ENCODE data around the gene SPIRE2. TPM values are rescaled to one million over a fixed set of nuclear protein-coding genes. Genes with fewer than 3 reads are reported as not detected.

Gene SPIRE2
- total RNA-seq, 1 donor from 2014 or later, result 15.8 TPM

DNA sequence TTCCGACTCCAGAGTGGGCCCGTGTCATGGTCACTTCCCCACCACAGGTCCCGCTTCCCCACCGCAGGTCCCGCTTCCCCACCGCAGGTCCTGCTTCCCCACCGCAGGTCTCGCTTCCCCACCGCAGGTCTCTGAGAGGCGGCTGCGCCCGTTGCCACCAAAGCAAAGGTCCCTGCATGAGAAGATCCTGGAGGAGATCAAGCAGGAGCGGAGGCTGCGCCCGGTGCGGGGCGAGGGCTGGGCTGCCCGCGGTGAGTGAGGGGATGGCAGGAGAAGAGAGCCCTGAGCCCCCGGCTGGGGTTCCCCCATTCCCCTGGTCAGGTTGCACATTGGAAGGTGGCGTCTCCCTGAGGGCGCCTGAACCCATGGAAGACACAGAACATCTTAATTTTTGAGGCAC, 27.7 kb downstream of the SPIRE2 start:
- Histone ChIP-seq H3K27me3 (ENCODE audit: low read depth) (no peaks in the 10 kb centered on the region), H3K27ac (no peak overlapping the region), H3K9me3 (no peaks in the 10 kb centered on the region), H3K36me3 (no peaks in the 10 kb centered on the region), H3K4me3 (no peak overlapping the region), H3K4me1 (no peaks in the 10 kb centered on the region)
- TF ChIP-seq CTCF (IDR thresholded peaks at IDR 0.05), result no peak
- intact Hi-C loops (cut with DNase I), result no loop called here
- DNase-seq (no peak), ATAC-seq (no peak)

GRCh38 chr16:89858973-89859614, 30.8 kb downstream of the SPIRE2 start:
- TF ChIP-seq CTCF (IDR thresholded peaks at IDR 0.05), result no peak
- no peaks in the 10 kb centered on the region for H3K9me3 ChIP-seq
- H3K4me3 ChIP-seq, result no peak overlapping the region
- intact Hi-C loops (cut with DNase I), result no loop called here
- H3K36me3 ChIP-seq, result no peaks in the 10 kb centered on the region
- no peak overlapping the region for H3K27ac ChIP-seq
- no peaks in the 10 kb centered on the region for H3K27me3 ChIP-seq (ENCODE audit: low read depth)
- peaks cover 14% of the 10 kb centered on the region for H3K4me1 ChIP-seq
- no peak for ATAC-seq
- DNase-seq, result no peak

GRCh38 chr16:89859615-89860007, 31.3 kb downstream of the SPIRE2 start:
- no peak for DNase-seq
- peaks cover 19% of the 10 kb centered on the region for H3K4me1 ChIP-seq
- H3K9me3 ChIP-seq, result no peaks in the 10 kb centered on the region
- no peaks in the 10 kb centered on the region for H3K36me3 ChIP-seq
- H3K27me3 ChIP-seq (ENCODE audit: low read depth), result no peaks in the 10 kb centered on the region
- no peak for ATAC-seq
- no peak overlapping the region for H3K27ac ChIP-seq
- intact Hi-C loops (cut with DNase I), result loop anchor here (10.0 kb wide), 1 partner anchor 155 kb away; the partner anchor contains the start of gene SPATA2L
- TF ChIP-seq CTCF (IDR thresholded peaks at IDR 0.05), result no peak
- no peak overlapping the region for H3K4me3 ChIP-seq

- Histone ChIP-seq H3K27ac (no peak overlapping the region), H3K9me3 (no peaks in the 10 kb centered on the region), H3K4me3 (no peak overlapping the region), H3K4me1 (peaks cover 25% of the 10 kb centered on the region), H3K27me3 (ENCODE audit: low read depth) (no peaks in the 10 kb centered on the region), H3K36me3 (no peaks in the 10 kb centered on the region)
- intact Hi-C loops (cut with DNase I), result loop anchor here (10.0 kb wide), 1 partner anchor 156 kb away; the partner anchor contains the start of gene SPATA2L
- peak; percentile 97 for TF ChIP-seq CTCF (IDR thresholded peaks at IDR 0.05)
- ATAC-seq (peak; percentile 89 to 90), DNase-seq (peak; percentile 80)
Observed at GRCh38 chr16:89860747-89861304, 32.6 kb downstream of the SPIRE2 start.

GRCh38 chr16:89861648-89862047, 33.4 kb downstream of the SPIRE2 start:
- Histone ChIP-seq H3K27me3 (ENCODE audit: low read depth) (no peaks in the 10 kb centered on the region), H3K36me3 (no peaks in the 10 kb centered on the region), H3K27ac (no peak overlapping the region), H3K4me3 (no peak overlapping the region), H3K4me1 (peaks cover 25% of the 10 kb centered on the region), H3K9me3 (no peaks in the 10 kb centered on the region)
- ATAC-seq (no peak), DNase-seq (no peak)
- intact Hi-C loops (cut with DNase I), result loop anchor here (10.0 kb wide), 1 partner anchor 157 kb away; the partner anchor contains the start of gene SPATA2L
- no peak for TF ChIP-seq CTCF (IDR thresholded peaks at IDR 0.05)

Measured in lower lobe of right lung (tissue), 2 donors.